DND-41 (cell line): Measurements from ENCODE around the gene BCL11B.
"Not testable (repeated sequence)": the region's sequence is repeated elsewhere in the genome, so short reads cannot be mapped to it uniquely, and the experiment has no call there.

ENCODE experiments used
- ATAC-seq: fragments of 200-7000 bp; cut with Tn5 transposase; 3 replicates; pipeline ENCODE4 v1.9.1; 2021; ENCODE audit warnings: low read depth; ENCODE audit not compliant: insufficient read depth
- DNase-seq: peaks from one replicate; pipeline ENCODE4 v3.0.0-alpha.2; 2020
- H2AFZ ChIP-seq: 2 replicates; pipeline ENCODE4 v1.6.0; 2012; ENCODE audit warnings: low read depth, low read length
- H3K27ac ChIP-seq: 2 replicates; pipeline ENCODE4 v1.5.1; 2012; ENCODE audit warnings: low read length, inconsistent platforms
- H3K27me3 ChIP-seq: fragments of 200-600 bp; sonication (generic); 2 replicates; pipeline ENCODE4 v1.6.0; 2012; ENCODE audit warnings: low read length, mild to moderate bottlenecking, inconsistent platforms; ENCODE audit not compliant: insufficient read depth, poor library complexity
- H3K36me3 ChIP-seq: 2 replicates; pipeline ENCODE4 v1.5.1; 2012; ENCODE audit warnings: low read length, inconsistent platforms; ENCODE audit not compliant: insufficient read depth
- H3K4me1 ChIP-seq: 2 replicates; pipeline ENCODE4 v1.5.1; 2012; ENCODE audit warnings: mild to moderate bottlenecking, low read length; ENCODE audit not compliant: insufficient read depth
- H3K4me2 ChIP-seq: 2 replicates; pipeline ENCODE4 v1.6.0; 2012; ENCODE audit warnings: mild to moderate bottlenecking, moderate library complexity, low read length, inconsistent platforms; ENCODE audit not compliant: insufficient read depth
- H3K4me3 ChIP-seq, 2 experiments: fragments of 200-600 bp in 1 of 2; shearing (Covaris generic) in 1 of 2; 2 replicates each; pipeline ENCODE4 v1.5.1; 2012 to 2016; ENCODE audit warnings: inconsistent platforms in 2 of 2, low read length in 2 of 2, mild to moderate bottlenecking in 2 of 2, low read depth in 1 of 2, moderate library complexity in 1 of 2
- H3K79me2 ChIP-seq: 2 replicates; pipeline ENCODE4 v1.6.0; 2012; ENCODE audit warnings: low read length, inconsistent platforms; ENCODE audit not compliant: insufficient read depth
- H3K9ac ChIP-seq: 2 replicates; pipeline ENCODE4 v1.6.0; 2012; ENCODE audit warnings: low read depth, mild to moderate bottlenecking, inconsistent platforms, low read length, moderate library complexity
- H3K9me3 ChIP-seq: 2 replicates; pipeline ENCODE4 v1.5.1; 2012; ENCODE audit warnings: low read length, moderate library complexity, mild to moderate bottlenecking, inconsistent platforms; ENCODE audit not compliant: insufficient read depth, severe bottlenecking
- H4K20me1 ChIP-seq: 2 replicates; pipeline ENCODE4 v1.6.0; 2012; ENCODE audit warnings: low read length; ENCODE audit not compliant: insufficient read depth
- EZH2 ChIP-seq: IDR thresholded peaks from 3 replicates; pipeline ENCODE4 v1.6.1; 2012; ENCODE audit warnings: borderline replicate concordance, low read depth, mild to moderate bottlenecking, moderate library complexity, low read length, inconsistent platforms; ENCODE audit not compliant: severe bottlenecking
- TF ChIP-seq, protein P1 (sequence below): IDR thresholded peaks from 2 replicates; pipeline ENCODE4 v1.5.1; 2012; ENCODE audit warnings: borderline replicate concordance, low read length, moderate library complexity, mild to moderate bottlenecking; ENCODE audit not compliant: poor library complexity, severe bottlenecking; ENCODE audit errors: extremely low read depth

Gene BCL11B

GRCh38 chr14:99229654-99230207 lies 42.3 kb downstream of the BCL11B start:
- no peak for DNase-seq
- Histone ChIP-seq H3K36me3 (peaks cover 94% of the 10 kb centered on the region), H3K9me3 (no peaks in the 10 kb centered on the region), H3K4me3 (no peak overlapping the region), H2AFZ (no peak overlapping the region), H4K20me1 (peaks cover 97% of the 10 kb centered on the region), H3K9ac (no peak overlapping the region), H3K79me2 (peaks cover 100% of the 10 kb centered on the region), H3K4me1 (peaks cover 5% of the 10 kb centered on the region; the same call in 1 of the 2 replicates), H3K27me3 (no peaks in the 10 kb centered on the region), H3K4me2 (no peak overlapping the region), H3K27ac (no peak overlapping the region)
- no peak for TF ChIP-seq EZH2
- TF ChIP-seq, protein P1, sequence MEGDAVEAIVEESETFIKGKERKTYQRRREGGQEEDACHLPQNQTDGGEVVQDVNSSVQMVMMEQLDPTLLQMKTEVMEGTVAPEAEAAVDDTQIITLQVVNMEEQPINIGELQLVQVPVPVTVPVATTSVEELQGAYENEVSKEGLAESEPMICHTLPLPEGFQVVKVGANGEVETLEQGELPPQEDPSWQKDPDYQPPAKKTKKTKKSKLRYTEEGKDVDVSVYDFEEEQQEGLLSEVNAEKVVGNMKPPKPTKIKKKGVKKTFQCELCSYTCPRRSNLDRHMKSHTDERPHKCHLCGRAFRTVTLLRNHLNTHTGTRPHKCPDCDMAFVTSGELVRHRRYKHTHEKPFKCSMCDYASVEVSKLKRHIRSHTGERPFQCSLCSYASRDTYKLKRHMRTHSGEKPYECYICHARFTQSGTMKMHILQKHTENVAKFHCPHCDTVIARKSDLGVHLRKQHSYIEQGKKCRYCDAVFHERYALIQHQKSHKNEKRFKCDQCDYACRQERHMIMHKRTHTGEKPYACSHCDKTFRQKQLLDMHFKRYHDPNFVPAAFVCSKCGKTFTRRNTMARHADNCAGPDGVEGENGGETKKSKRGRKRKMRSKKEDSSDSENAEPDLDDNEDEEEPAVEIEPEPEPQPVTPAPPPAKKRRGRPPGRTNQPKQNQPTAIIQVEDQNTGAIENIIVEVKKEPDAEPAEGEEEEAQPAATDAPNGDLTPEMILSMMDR: no peak
- no peak for ATAC-seq

DNA sequence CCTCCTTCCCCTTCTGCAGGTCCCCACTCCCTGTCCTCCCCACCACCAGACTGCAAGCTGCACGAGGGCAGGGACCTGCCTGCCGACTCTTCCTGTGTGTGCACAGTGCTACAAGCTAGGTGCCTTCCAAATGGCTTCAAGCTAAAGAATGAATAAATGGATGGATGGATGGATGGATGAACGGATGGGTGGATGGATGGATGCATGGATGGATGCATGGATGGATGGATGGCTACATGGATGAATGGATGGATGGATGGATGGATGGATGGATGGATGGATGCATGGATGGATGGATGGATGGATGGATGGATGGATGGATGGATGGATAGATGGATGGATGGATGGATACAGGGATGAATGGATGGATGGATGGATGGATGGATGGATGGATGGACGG lies 43.2 kb downstream of the BCL11B start:
- H3K27ac ChIP-seq, H3K9ac ChIP-seq, DNase-seq, H3K9me3 ChIP-seq, ATAC-seq, H3K4me3 ChIP-seq, H3K4me1 ChIP-seq, H2AFZ ChIP-seq, H3K4me2 ChIP-seq, H3K27me3 ChIP-seq: not testable (repeated sequence)
- peaks cover 95% of the 10 kb centered on the region for H3K36me3 ChIP-seq
- H3K79me2 ChIP-seq: peaks cover 100% of the 10 kb centered on the region
- peaks cover 97% of the 10 kb centered on the region for H4K20me1 ChIP-seq

- Histone ChIP-seq H3K9me3 (no peaks in the 10 kb centered on the region), H3K36me3 (peaks cover 96% of the 10 kb centered on the region), H3K4me2 (no peak overlapping the region), H3K27me3 (no peaks in the 10 kb centered on the region), H2AFZ (no peak overlapping the region), H4K20me1 (peaks cover 92% of the 10 kb centered on the region), H3K79me2 (peaks cover 100% of the 10 kb centered on the region), H3K9ac (no peak overlapping the region), H3K4me3 (no peak overlapping the region), H3K4me1 (no peaks in the 10 kb centered on the region; the same call in 1 of the 2 replicates), H3K27ac (no peak overlapping the region)
- DNase-seq (no peak), ATAC-seq (no peak)
- TF ChIP-seq, protein P1: no peak
Observed at GRCh38 chr14:99226687-99227086, 45.3 kb downstream of the BCL11B start.

- no peak overlapping the region for H3K4me3 ChIP-seq
- H3K9ac ChIP-seq: no peak overlapping the region
- H3K36me3 ChIP-seq: peaks cover 94% of the 10 kb centered on the region
- DNase-seq (no peak), ATAC-seq (no peak)
- no peaks in the 10 kb centered on the region for H3K27me3 ChIP-seq
- H2AFZ ChIP-seq: no peak overlapping the region
- H3K27ac ChIP-seq: no peak overlapping the region
- peaks cover 91% of the 10 kb centered on the region for H4K20me1 ChIP-seq
- peaks cover 100% of the 10 kb centered on the region for H3K79me2 ChIP-seq
- H3K4me2 ChIP-seq: no peak overlapping the region
- TF ChIP-seq, protein P1: no peak
- no peak for TF ChIP-seq EZH2
- no peaks in the 10 kb centered on the region for H3K9me3 ChIP-seq
- no peaks in the 10 kb centered on the region; the same call in 1 of the 2 replicates for H3K4me1 ChIP-seq
Observed at GRCh38 chr14:99225436-99226203, 46.4 kb downstream of the BCL11B start.
